DND-41 (cell line): Measurements from ENCODE around the gene RETN.

Experiments
- EZH2 ChIP-seq: IDR thresholded peaks from 3 replicates; pipeline ENCODE4 v1.6.1; 2012; ENCODE audit warnings: borderline replicate concordance, low read depth, mild to moderate bottlenecking, moderate library complexity, low read length, inconsistent platforms; ENCODE audit not compliant: severe bottlenecking
- TF ChIP-seq, protein P1 (sequence below): IDR thresholded peaks from 2 replicates; pipeline ENCODE4 v1.5.1; 2012; ENCODE audit warnings: borderline replicate concordance, low read length, moderate library complexity, mild to moderate bottlenecking; ENCODE audit not compliant: poor library complexity, severe bottlenecking; ENCODE audit errors: extremely low read depth

DNA sequence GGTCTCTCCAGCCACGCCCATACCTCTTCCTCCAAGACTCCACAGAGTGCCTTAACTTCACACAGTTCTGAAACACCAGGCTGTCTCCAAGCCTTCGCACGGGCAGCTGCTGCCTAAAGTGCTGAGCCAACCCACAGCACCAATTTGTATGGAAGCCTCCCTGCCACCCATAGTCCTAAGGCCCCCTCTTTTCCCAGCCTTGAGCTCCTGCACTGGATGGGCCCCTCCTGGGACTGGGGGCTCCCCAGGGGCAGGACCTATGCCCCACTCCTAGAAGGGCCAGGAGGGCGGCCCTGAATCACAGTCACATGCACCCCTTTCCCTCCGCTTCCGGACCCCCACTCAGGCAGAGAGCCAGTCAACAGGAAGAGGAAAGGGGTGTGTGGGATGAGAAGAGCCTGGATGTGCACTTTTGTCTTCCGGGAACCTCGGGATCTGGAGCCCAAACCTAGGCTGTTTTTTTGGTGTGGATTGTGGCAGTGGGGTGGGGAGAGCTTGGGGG lies 38.2 kb downstream of the RETN start:
- TF ChIP-seq, protein P1, sequence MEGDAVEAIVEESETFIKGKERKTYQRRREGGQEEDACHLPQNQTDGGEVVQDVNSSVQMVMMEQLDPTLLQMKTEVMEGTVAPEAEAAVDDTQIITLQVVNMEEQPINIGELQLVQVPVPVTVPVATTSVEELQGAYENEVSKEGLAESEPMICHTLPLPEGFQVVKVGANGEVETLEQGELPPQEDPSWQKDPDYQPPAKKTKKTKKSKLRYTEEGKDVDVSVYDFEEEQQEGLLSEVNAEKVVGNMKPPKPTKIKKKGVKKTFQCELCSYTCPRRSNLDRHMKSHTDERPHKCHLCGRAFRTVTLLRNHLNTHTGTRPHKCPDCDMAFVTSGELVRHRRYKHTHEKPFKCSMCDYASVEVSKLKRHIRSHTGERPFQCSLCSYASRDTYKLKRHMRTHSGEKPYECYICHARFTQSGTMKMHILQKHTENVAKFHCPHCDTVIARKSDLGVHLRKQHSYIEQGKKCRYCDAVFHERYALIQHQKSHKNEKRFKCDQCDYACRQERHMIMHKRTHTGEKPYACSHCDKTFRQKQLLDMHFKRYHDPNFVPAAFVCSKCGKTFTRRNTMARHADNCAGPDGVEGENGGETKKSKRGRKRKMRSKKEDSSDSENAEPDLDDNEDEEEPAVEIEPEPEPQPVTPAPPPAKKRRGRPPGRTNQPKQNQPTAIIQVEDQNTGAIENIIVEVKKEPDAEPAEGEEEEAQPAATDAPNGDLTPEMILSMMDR, result no peak
- TF ChIP-seq EZH2, result no peak
